ENCODE data around the gene ZNF382.
"Not testable (repeated sequence)": the region's sequence is repeated elsewhere in the genome, so short reads cannot be mapped to it uniquely, and the experiment has no call there.

The ZNF382 gene

GRCh38 chr19:36605101-36605876 is at the start of gene ZNF382:
Gene ZNF382, plus strand, starts transcription at chr19:36605313. Its CDS starts 4,602 bp downstream, at chr19:36609915.
- DNase-seq = peak; percentile 85 to 89

GRCh38 chr19:36564391-36564790 is 40.7 kb upstream of the ZNF382 start:
- no peak for DNase-seq

DNA sequence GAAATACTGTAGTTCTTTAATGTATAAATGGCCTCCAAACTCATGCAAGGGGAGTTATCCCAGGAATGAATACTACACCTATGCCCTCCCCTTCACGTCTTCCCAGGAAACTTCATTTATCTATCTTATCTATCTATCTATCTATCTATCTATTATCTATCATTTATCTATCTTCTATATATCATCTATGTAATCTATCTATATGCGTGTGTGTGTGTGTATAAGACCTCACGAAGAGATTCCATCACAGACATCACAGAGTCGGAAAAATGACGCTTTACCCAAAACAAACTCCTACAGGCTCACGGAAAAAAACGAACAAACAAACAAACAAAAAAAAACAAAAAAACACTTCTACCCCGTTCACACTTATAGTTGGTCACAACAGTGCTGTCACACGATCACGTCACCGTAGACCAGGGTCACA is 32.5 kb upstream of the ZNF382 start:
- no peak for DNase-seq

GRCh38 chr19:36573020-36573894 is 31.9 kb upstream of the ZNF382 start, which contains the start of gene ZNF529:
Gene ZNF529, minus strand, starts transcription at chr19:36573292. Its CDS starts 946 bp downstream, at chr19:36572346.
- peak; percentile 86 to 90 for DNase-seq

- no peak for DNase-seq
These were observed 31.0 kb upstream of the ZNF382 start for GRCh38 chr19:36573895-36574720.

GRCh38 chr19:36574741-36575140 is 30.4 kb upstream of the ZNF382 start:
- no peak for DNase-seq

DNA sequence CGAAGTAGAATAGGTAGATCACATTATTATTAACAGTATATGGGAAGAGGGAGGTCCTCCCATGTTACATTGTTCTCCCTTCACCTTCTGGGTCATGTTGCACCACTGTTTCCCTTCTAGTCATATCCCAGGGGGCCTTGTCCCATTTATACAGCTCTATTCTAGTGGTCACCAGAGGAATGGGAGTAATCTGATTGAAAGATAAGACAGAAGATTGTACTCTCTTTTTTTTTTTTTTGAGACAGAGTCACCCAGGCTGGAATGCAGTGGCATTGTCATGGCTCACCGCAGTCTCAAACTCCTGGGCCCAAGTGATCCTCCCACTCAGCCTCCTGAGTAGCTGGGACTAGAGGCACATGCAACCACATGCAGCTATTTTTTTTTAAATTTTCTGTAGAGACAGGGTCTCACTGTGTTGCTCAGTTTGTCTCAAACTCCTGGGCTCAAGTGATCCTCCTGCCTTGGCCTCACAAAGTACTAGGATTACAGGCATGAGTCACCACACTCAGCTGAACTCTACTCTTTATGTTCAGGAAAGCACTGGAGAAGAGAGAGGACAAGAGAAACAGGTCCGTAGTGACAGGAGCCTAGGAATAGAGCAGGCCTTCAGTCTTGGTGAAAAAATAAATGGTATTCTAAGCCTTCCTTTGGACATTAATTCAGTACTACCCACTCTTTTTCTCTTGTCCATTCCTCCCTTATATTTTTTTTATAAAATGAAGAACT is 27.7 kb upstream of the ZNF382 start:
- DNase-seq = no peak

DNA sequence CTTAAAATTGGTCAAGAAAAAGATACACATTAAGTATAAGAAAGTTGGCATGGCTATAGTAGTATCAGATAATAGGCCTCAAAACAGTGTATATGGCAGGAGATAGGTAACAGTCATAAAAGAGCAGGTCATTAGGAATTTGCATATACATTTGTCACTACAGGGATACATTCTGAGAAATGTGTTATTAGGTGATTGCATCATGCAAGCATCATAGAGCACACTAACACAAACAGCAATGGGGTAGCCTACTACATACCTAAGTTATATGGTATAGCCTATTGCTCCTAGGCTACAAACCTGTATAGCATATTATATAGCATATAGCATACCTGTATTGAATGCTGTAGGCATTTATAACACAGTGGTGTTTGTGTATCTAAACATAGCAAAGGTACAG is 25.9 kb upstream of the ZNF382 start:
- no peak for DNase-seq

- DNase-seq = not testable (repeated sequence)
These were observed 2.4 kb upstream of the ZNF382 start for GRCh38 chr19:36602681-36603080.

DNA sequence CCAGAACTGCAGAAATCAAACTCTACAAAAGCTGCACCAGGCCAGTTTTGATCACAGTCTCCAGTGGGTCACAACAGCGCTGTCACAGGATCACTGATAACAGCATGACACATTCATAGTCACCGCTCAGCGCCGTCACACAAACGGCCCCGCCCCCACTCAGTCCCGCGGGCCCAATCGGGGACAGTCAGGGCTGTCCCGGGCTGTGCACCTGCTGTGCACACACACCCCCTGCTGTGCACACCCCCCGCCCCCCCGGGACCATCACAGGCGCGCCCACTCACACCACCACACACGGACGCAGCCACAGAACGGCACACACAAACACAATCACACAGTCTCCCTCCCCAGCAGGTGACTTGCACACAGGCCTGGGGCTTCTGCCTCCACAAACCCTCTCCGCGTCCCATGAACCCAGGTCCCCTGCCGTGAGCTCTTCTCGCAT is 435 bp upstream of the ZNF382 start:
- DNase-seq = peak; percentile 87 to 90

DNA sequence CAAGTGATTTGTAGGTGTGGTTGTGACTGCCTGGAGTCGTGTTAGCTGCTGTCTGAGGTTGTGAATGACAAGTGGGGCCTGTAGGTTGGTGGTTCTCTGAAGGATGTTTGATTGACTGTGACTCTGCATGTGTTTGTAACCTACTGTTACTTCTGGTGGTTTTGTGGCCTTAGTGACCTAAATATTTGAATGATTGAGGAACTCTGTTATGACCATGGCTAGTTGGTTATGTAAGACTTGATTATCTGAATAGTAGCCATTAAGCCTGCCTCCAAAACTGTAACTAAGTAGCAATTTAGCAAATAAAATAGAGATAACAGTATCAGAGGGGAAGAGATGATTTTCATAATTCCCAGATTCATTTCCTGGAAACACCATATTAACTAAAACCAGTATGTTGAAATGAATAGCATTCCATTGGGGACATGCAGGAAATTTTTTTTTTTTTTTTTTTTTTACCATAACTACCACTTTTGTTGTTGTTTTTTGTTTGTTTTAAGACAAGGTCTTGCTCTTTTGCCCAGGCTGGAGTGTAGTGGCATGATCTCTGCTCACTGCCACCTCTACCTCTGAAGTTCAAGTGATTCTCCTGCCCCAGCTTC is 865 bp downstream of the ZNF382 start:
- DNase-seq = no peak

- no peak for DNase-seq
These were observed 21.9 kb downstream of the ZNF382 start for GRCh38 chr19:36627057-36627456.

DNA sequence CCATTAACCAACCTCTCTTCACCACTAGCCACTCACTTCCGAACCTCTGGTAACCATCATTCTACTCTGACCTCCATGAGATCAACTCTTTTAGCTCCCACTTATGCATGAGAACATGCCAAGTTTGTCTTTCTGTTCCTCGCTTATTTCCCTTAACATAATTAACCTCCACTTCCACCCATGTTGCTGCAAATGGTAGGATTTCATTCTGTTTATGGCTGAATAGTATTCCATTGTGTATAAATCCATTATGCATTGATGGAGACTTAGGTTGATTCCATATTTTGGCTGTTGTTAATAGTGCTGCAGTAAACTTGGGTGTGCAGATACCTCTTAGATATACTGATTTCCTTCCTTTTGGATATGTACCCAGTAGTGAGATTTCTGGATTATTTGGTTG is 30.2 kb downstream of the ZNF382 start:
- DNase-seq = no peak

DNA sequence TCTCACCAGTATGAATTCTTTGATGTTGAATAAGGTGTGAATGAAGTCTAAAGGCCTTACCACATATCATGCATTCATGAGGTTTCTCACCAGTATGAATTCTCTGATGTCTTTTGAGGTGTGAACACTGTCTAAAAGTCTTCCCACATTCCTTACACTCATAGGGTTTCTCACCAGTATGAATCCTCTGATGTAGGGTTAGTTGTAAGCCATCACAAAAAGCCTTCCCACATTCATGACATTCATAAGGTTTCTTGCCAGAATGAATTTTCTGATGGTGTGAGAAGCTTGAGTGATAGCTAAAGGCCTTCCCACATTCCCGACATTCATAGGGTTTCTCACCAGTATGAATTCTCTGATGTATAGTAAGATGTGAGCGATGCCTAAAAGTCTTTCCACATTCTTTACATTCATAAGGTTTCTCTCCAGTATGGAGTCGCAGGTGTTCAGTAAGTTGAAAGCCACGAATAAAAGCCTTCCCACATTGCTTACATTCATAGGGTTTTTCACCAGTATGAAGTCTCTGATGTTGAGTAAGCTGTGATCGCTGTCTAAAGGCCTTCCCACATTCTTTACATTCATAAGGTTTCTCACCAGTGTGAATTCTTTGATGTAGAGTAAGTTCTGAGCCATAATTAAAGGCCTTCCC is 33.9 kb downstream of the ZNF382 start:
- no peak for DNase-seq

- no peak for DNase-seq
These were observed 41.6 kb downstream of the ZNF382 start for GRCh38 chr19:36646746-36647145.

- DNase-seq = no peak
These were observed 47.8 kb downstream of the ZNF382 start for GRCh38 chr19:36652958-36653357.

- DNase-seq = no peak
These were observed 60.7 kb downstream of the ZNF382 start for GRCh38 chr19:36665832-36666231.

GRCh38 chr19:36668646-36669045 is 63.5 kb downstream of the ZNF382 start:
- no peak for DNase-seq

DNA sequence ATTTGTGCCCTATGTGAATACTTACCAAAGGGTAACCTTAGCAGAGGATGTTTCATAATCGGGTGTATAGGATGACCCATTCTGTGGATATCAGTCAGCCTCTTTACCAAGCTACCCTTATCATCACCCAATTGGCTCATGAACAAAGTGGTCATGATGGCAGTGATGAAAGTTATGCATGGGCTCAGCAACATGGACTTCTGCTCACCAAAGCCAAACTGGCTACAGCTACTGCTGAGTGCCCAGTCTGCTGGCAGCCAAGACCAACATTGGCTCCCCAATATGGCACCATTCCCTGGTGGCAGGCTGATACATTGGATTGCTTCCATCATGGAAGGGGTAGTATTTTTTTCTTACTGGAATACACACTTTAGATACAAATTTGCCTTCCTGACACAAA is 67.3 kb downstream of the ZNF382 start:
- no peak for DNase-seq

- no peak for DNase-seq
These were observed 69.1 kb downstream of the ZNF382 start for GRCh38 chr19:36674201-36674600.

DNA sequence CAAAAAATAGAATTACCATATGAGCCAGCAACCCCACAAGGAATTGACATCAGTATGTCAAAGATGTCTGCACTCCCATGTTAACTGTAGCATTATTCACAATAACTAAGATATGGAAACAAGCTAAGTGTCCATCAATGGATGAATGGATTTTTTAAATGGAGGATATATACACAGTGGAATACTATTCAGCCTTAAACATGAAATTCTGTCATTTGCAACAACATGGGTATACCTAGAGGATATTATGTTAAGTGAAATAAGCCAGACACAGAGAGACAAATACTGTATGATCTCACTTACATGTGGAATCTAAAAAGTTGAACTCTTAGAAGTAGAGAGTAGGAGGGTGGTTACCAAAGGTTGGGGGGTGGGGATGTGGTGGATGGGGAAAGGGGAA is 74.3 kb downstream of the ZNF382 start:
- DNase-seq = no peak
